Pancreas (tissue), 10 donors: ENCODE data around the gene CMKLR1. TPM values are rescaled to one million over a fixed set of nuclear protein-coding genes. Genes with fewer than 3 reads are reported as not detected.
A peak's percentile ranks its signal among the peaks of the same experiment; 100 is the strongest.

Source experiments
- ATAC-seq, 4 donors: fragments of 200-7000 bp; cut with Tn5 transposase; one replicate each; pipeline versions ENCODE4 v1.8.0 to v1.9.1; 2020; ENCODE audit warnings: mild to moderate bottlenecking in 4 of 4, moderate library complexity in 4 of 4
- DNase-seq, 6 donors: peaks; one replicate each; pipeline ENCODE4 v3.0.0-alpha.2; 2020
- FAIRE-seq: peaks from 2 replicates; lab custom pipeline; 2012; peaks lifted over from hg19 to GRCh38; lab: Jason Lieb, UNC
- H3K27ac ChIP-seq, 4 donors: fragments of 200-600 bp; sonication (generic); 1 replicate in 3 of 4; 2 replicates in 1 of 4; pipeline versions ENCODE4 v1.5.0 to v1.8.0; 2020
- H3K27me3 ChIP-seq, 4 donors: fragments of 200-600 bp; one replicate each; pipeline ENCODE4 v1.8.0; 2021
- H3K36me3 ChIP-seq, 3 donors: fragments of 200-600 bp; sonication (generic) in 1 of 3; one replicate each; pipeline versions ENCODE4 v1.5.0 to v1.8.0; 2020 to 2021
- H3K4me1 ChIP-seq, 3 donors: fragments of 200-600 bp; one replicate each; pipeline ENCODE4 v1.8.0; 2021
- H3K4me3 ChIP-seq, 4 donors: fragments of 200-600 bp; sonication (generic) in 2 of 4; one replicate each; pipeline versions ENCODE4 v1.5.0 to v1.8.0; 2020 to 2021
- H3K9me3 ChIP-seq, 4 donors: fragments of 200-600 bp; one replicate each; pipeline ENCODE4 v1.8.0; 2021
- WGBS, 2 donors: extraction: QIAGEN DNeasy Blood & Tissue Kit; methylation state at CpG; one replicate each; pipeline ENCODE4 v1.1.7; 2013; 5-methylcytosine and 5-hydroxymethylcytosine counted together
- intact Hi-C, 3 donors: fragments of 100-400 bp; cut with DNase I; formaldehyde crosslinking; loops; one replicate each; pipeline versions ENCODE4 v1.11.1 to v1.14.2; 2022
- polyA plus RNA-seq, 2 donors: library from polyadenylated mRNA; stranded (reverse); fragments of 200-250 nt; gene quantifications; one replicate each; pipeline ENCODE4 v1.2.3, GENCODE V29; 2013
- total RNA-seq, 6 donors: library from RNA; stranded (reverse); fragmentation: NEBNext Ultra II Directional in 4 of 6; extraction: Animal tissue kit (Norgen Biotek cat#: 25700) in 4 of 6; gene quantifications; one replicate each; pipeline versions ENCODE4 v1.2.1 to v1.2.4, GENCODE V29; 2021 to 2023
- TF ChIP-seq, protein P1 (sequence below), 4 donors: fragments of 200-600 bp; sonication (generic) in 3 of 4; IDR thresholded peaks; one replicate each; pipeline versions ENCODE4 v1.5.0 to v1.8.0; 2021; ENCODE audit warnings: antibody characterized with exemption in 4 of 4
- donor health status: healthy with polysubstance abuse.
- donor health status: DM: no; HTN: no; CAD: no; lungs with moderate emphysema.
- donor health status: DM: no; HTN: no; CAD: no.
- donor health status: control.
- donor health status: control.
- donor health status: Bipolar disorder and iron deficiency.
- donor health status: DM: yes; HTN: yes; CAD: no.
- donor health status: DM: no; HTN: no; CAD: no.
- donor health status: DM: no; HTN: no; CAD: no.
- donor health status: DM: yes; HTN: yes; CAD: no.

Gene CMKLR1
- total and polyA plus RNA-seq, 8 donors, result 0.95 to 7.4 (median 1.4) TPM

DNA sequence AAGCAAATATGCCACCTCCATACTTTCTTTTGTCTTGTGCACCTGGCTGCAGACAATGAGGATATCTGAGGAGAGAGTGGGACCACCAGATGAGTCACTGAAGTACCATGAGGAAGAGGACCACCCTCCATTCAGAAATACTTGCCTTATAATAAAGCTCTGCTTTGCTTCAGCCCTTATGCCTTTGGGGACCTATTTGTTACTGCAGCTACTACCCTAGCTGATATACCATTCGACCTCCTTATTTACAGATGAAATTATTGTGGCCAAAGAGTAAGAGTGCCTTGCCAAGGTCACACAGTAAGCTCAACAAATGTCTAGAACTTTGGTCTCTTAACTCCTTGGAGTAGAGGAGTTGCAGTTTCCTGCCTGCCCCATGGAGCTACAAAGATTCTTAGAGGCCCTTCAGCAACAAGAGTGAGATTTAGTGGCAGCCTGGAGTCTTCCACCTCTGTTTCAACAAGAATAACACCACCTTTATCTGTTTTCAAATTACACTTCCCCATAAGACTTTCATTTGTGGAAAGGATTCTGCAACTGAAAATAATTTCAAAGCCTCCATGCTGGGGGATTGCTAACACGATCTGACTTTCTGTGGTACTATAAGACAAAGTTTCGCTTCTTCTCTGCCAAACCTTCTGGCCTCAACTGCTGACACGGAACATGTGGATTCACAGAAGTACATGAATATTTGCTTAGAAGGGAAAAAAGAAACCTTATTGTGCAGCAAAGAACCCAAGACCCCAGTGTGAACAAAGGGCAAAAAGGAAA lies 3.6 kb downstream of the CMKLR1 start:
- TF ChIP-seq, protein P1, sequence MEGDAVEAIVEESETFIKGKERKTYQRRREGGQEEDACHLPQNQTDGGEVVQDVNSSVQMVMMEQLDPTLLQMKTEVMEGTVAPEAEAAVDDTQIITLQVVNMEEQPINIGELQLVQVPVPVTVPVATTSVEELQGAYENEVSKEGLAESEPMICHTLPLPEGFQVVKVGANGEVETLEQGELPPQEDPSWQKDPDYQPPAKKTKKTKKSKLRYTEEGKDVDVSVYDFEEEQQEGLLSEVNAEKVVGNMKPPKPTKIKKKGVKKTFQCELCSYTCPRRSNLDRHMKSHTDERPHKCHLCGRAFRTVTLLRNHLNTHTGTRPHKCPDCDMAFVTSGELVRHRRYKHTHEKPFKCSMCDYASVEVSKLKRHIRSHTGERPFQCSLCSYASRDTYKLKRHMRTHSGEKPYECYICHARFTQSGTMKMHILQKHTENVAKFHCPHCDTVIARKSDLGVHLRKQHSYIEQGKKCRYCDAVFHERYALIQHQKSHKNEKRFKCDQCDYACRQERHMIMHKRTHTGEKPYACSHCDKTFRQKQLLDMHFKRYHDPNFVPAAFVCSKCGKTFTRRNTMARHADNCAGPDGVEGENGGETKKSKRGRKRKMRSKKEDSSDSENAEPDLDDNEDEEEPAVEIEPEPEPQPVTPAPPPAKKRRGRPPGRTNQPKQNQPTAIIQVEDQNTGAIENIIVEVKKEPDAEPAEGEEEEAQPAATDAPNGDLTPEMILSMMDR (IDR thresholded peaks at IDR 0.05), result no peak
- Histone ChIP-seq H3K27me3 (no peaks in the 10 kb centered on the region), H3K9me3 (no peaks in the 10 kb centered on the region), H3K4me3 (no peak overlapping the region), H3K36me3 (no peaks in the 10 kb centered on the region), H3K27ac (no peak overlapping the region), H3K4me1 (no peaks in the 10 kb centered on the region)
- 63 to 70% methylated on average over 4 of the region's 4 CpGs for WGBS, 2 donors
- ATAC-seq (peak in 1 of 4 donors; percentile 7), DNase-seq (no peak), FAIRE-seq (no peak)
- intact Hi-C loops, result no loop called here

DNA sequence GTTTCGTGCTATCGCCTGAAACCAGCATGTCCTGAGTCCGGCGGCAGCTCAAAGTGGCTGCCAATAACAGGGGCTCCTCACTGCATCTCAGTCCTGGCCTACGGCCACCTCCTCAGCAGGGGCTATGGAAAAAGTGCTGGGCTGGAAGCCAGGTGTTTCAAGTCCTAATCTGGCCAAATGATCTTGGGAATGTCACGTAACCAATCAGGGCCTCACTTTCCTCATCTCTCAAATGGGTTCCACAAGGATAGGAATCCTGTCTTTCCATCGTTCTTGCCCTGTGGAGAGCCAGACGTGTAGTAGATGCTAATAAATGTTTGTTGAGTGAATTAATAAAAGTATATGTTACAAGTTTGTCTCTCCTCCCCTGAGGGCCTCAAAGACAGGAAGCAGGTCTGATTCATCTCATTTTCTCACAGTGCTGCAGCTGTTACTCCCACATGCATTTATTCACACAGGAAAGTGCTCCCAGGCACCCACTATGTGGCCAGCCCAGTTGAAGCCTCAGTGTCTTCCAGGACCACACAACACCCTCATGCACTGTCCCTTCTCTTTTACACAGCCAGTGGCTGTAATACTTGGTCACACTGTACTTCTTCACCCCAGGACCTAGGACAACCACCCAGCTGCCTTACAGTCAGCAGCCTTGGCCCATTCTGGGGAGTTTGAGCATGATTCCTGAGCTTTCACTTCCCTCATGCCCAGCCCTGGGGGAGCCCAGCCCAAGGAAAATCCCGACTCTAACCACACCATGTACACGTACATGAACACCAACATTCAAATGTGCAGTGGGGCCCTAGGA lies 5.0 kb downstream of the CMKLR1 start:
- intact Hi-C loops, result no loop called here
- Histone ChIP-seq H3K4me1 (no peaks in the 10 kb centered on the region), H3K27me3 (no peaks in the 10 kb centered on the region), H3K4me3 (no peak overlapping the region), H3K27ac (no peak overlapping the region), H3K36me3 (no peaks in the 10 kb centered on the region), H3K9me3 (no peaks in the 10 kb centered on the region)
- DNase-seq (no peak), FAIRE-seq (no peak), ATAC-seq (peak in 2 of 4 donors; percentile 36 to 38)
- TF ChIP-seq, protein P1 (IDR thresholded peaks at IDR 0.05), result no peak
- 61 to 68% methylated on average over 10 of the region's 10 CpGs for WGBS, 2 donors

DNA sequence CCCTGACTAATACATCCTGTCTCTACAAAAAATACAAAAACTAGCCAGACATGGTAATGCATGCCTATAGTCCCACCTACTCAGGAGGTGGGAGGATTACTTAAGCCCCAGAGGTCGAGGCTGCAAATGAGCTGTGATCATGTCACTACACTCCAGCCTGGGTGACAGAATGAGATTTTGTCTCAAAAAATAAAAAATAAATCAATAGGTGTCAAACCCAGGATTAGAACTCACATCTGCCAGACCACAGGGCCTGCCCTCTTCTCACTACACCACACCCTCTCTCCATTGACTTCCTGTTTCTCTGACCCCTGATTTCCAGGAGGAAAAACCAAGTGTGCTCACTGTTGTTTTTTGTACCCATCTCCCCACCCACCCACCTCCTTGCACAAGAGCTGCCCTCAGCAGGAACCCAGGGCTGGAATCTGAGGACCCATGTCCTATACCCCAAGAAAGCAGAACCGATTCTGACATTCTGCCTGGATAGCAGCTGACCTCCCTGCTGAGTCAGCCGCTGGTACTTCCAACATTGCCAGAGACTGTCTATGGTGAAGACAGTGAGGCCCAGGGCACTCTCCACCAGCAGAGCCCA lies 6.2 kb downstream of the CMKLR1 start:
- 26 to 54% methylated on average over 3 of the region's 3 CpGs for WGBS, 2 donors
- TF ChIP-seq, protein P1 (IDR thresholded peaks at IDR 0.05), result no peak
- H3K36me3 ChIP-seq, result no peaks in the 10 kb centered on the region
- H3K4me3 ChIP-seq, result no peak overlapping the region
- H3K9me3 ChIP-seq, result no peaks in the 10 kb centered on the region
- DNase-seq, result peak in 1 of 6 donors; percentile 56
- no peak for FAIRE-seq
- intact Hi-C loops, result no loop called here
- ATAC-seq, result peak in 3 of 4 donors; percentile 29 to 82 (median 79)
- H3K4me1 ChIP-seq, result no peaks in the 10 kb centered on the region
- no peak overlapping the region for H3K27ac ChIP-seq
- no peaks in the 10 kb centered on the region for H3K27me3 ChIP-seq

DNA sequence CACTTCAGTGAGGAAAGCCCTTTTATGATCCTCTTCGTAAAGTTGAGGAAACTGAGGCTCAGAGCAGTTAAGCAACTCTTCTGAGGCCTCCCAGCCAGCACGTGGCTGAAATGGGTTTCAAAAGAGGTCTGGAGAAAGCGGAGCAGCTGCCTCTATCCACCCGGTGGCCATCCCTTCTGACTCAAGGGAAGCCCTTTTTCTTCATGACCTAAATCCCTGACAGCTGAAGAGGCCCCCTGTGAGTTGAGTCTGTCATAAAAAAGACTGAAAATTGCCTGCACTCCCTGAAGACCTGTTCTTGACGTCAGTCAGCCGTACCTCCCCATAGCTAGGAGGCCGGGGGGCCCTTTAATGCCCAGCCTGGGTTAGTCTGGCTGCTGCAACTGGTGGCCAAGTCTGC lies 10.7 kb downstream of the CMKLR1 start:
- 61 to 72% methylated on average over 7 of the region's 7 CpGs for WGBS, 2 donors
- FAIRE-seq (no peak), DNase-seq (no peak), ATAC-seq (no peak)
- intact Hi-C loops, result no loop called here
- no peak overlapping the region for H3K4me3 ChIP-seq
- no peaks in the 10 kb centered on the region for H3K9me3 ChIP-seq
- TF ChIP-seq, protein P1 (IDR thresholded peaks at IDR 0.05), result no peak
- H3K36me3 ChIP-seq, result no peaks in the 10 kb centered on the region
- H3K27me3 ChIP-seq, result no peaks in the 10 kb centered on the region
- H3K27ac ChIP-seq, result no peak overlapping the region
- no peaks in the 10 kb centered on the region for H3K4me1 ChIP-seq
